Fibroblast of pulmonary artery (primary cell): Measurements from ENCODE around the gene MEIS3.

ENCODE experiments used
- DNase-seq: peaks from one replicate; pipeline ENCODE4 v3.0.0-alpha.2; 2010; ENCODE audit warnings: low read depth
- H3K4me3 ChIP-seq: replicated peaks from 2 replicates; pipeline ENCODE4 v1.5.1; 2011; ENCODE audit warnings: low read depth, mild to moderate bottlenecking, control low read depth, low read length, moderate library complexity
- TF ChIP-seq, protein P1 (sequence below): IDR thresholded peaks from 2 replicates; pipeline ENCODE4 v1.5.1; 2011; ENCODE audit warnings: mild to moderate bottlenecking, control low read depth, low read length, inconsistent platforms; ENCODE audit errors: missing control alignments

Gene MEIS3

DNA sequence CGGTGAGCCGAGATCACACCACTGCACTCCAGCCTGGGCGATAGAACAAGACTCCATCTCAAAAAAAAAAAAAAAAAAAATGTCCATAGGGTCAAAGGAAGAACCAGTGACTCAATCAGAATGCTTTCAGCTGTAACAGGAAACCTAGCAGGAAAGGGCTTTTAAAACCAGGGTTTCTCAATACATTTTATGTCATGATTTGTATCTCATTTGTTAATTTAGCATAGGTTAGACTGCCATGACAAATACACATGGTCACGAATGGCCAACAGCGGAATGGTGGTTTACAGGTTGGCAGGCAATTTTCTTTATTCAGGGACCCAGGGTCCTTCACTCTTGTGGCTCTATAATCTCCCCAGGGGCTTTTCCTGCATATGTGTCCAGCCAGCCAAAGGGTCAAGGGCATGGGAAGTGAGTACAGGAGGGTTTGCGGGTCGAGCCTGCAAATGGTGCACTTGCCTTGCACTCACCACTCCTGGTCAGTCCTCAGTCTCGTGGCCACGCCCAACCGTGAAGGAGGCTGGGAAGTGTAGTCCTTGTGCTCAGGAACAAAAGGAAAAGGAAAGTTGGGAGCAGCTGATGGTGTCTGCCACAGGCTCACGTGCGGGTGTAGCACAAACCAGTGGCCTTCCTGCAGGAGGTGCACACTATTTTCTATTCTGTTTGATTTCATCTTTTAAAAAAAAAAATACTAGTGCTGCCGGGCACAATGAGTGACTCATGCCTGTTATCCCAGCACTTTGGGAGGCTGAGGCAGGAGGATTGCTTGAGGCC is 55.4 kb downstream of the MEIS3 start:
- H3K4me3 ChIP-seq: no peak overlapping the region
- peak; percentile 72 for DNase-seq
- TF ChIP-seq, protein P1, sequence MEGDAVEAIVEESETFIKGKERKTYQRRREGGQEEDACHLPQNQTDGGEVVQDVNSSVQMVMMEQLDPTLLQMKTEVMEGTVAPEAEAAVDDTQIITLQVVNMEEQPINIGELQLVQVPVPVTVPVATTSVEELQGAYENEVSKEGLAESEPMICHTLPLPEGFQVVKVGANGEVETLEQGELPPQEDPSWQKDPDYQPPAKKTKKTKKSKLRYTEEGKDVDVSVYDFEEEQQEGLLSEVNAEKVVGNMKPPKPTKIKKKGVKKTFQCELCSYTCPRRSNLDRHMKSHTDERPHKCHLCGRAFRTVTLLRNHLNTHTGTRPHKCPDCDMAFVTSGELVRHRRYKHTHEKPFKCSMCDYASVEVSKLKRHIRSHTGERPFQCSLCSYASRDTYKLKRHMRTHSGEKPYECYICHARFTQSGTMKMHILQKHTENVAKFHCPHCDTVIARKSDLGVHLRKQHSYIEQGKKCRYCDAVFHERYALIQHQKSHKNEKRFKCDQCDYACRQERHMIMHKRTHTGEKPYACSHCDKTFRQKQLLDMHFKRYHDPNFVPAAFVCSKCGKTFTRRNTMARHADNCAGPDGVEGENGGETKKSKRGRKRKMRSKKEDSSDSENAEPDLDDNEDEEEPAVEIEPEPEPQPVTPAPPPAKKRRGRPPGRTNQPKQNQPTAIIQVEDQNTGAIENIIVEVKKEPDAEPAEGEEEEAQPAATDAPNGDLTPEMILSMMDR: no peak

DNA sequence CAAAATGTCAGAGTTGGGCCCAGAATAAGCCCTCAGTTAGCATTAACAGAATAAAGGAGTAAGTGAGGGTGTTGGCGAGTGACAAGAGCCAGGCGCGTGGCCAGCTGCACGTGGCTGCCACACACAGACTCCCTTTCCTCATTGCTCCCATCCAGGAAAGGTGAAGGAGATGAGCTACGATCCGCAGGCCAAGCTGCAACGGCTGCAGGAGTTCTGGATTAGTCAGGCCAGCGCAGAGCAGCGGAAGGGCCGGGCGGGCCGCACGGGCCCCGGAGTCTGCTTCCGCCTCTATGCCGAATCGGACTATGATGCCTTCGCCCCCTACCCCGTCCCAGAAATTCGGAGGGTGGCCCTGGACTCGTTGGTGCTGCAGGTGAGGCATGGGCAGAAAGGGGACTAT is 57.0 kb downstream of the MEIS3 start:
- no peak for DNase-seq
- no peak overlapping the region for H3K4me3 ChIP-seq
- TF ChIP-seq, protein P1: no peak

DNA sequence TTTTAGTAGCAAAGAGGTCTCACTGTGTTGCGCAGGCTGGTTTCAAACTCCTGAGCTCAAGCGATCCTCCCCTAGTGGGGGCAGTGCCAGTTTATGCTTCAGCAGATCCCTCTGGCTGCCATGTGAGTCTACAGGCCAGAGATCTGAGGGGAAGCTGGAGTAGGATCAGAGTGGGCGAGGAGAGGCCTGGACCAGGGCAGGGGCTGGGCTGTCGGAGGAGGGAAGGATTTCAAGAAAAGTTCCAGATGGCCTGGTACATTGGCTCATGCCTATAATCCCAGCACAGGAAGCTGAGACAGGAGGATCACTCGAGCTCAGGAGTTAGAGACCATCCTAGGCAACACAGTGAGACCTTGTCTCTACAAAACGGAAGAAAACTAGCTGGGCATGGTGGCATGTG is 60.4 kb downstream of the MEIS3 start:
- DNase-seq: no peak
- H3K4me3 ChIP-seq: no peak overlapping the region
- TF ChIP-seq, protein P1: no peak

DNA sequence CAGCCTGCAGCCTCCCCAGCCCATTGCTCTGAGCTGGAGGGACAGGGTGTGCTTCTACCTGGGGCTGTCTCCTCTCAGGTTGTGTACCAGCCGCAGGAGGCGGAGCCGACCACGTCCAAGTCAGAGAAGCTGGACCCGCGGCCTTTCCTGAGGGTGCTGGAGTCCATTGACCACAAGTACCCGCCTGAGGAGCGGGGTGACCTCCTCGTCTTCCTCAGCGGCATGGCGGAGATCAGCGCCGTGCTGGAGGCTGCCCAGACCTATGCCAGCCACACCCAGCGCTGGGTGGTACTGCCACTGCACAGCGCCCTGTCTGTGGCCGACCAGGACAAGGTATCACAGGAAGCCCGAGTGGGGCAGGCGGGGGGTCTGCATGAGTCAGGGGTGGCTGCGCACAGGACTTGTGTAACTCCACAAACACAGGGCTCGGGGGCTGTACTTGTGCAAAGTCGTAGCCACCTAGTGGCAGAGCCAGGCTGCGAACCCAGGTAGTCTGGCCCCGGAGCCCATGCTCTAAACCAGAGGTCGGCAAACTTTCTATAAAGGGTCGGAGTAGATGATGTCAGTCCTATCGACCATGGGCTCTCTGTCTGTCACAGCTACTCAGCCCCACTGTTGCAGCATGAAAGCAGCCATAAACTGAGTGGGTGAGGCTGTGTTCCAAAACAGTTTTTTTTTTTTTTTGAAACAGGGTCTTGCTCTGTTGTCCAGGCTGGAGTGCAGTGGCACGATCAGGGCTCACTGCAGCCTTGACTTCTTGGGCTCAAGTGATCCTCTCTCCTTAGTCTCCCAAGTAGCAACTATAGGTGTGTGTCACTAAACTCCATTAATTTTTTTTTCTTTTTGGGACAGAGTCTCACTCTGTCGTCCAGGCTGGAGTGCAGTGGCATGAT is 61.3 kb downstream of the MEIS3 start:
- TF ChIP-seq, protein P1: peak; percentile 10
- no peak overlapping the region for H3K4me3 ChIP-seq
- no peak for DNase-seq

DNA sequence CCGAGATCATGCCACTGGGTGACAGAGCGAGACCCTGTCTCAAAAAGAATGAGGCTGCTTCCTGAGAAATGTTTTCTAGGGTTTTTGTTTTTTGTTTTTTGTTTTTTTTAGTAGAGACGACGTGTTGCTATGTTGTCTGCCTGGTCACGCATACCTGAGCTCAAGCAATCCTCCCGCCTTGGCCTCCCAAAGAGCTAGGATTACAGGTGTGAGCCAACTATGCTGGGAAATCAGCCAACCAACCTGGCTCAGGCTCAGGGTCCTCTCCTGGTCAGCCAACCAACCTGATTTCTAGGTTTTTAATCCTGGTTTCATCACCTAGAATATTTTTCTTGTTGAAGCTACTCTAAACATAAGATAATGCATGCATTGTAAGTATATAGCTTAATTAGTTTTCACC is 62.4 kb downstream of the MEIS3 start:
- TF ChIP-seq, protein P1: no peak
- no peak for DNase-seq
- H3K4me3 ChIP-seq: no peak overlapping the region

DNA sequence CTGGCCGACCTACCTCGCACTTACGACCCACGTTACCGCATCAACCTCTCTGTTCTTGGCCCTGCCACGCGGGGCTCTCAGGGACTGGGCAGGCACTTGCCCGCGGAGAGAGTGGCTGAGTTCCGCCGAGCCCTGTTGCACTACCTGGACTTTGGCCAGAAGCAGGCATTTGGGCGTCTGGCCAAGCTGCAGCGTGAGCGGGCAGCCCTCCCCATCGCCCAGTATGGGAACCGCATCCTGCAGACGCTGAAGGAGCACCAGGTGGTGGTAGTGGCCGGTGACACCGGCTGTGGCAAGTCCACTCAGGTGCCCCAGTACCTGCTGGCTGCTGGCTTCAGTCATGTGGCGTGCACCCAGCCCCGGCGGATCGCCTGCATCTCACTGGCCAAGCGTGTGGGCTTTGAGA is 66.0 kb downstream of the MEIS3 start:
- TF ChIP-seq, protein P1: no peak
- no peak overlapping the region for H3K4me3 ChIP-seq

More for the DNA sequence above, 66.0 kb downstream of the MEIS3 start:
- no peak for DNase-seq
